ENCODE data around the gene SRP19. TPM values are rescaled to one million over a fixed set of nuclear protein-coding genes. Genes with fewer than 3 reads are reported as not detected.

Gene SRP19
- total and polyA plus RNA-seq, 11 donors, result 23.6 to 81.7 (median 28.4) TPM

- intact Hi-C loops (cut with DNase I), result no loop called here
- H3K27me3 ChIP-seq, result no peaks in the 10 kb centered on the region
Measured at GRCh38 chr5:112830378-112830777, 30.7 kb upstream of the SRP19 start.

GRCh38 chr5:112833971-112834370, 27.1 kb upstream of the SRP19 start:
- H3K36me3 ChIP-seq, result peaks cover 0 to 99% (median 59%) of the 10 kb centered on the region in 9 donors
- WGBS, 4 donors, result 96 to 97% (median 97%) methylated on average over 13 of the region's 13 CpGs
- no peak for TF ChIP-seq CTCF (IDR thresholded peaks at IDR 0.05)
- TF ChIP-seq POLR2A (IDR thresholded peaks at IDR 0.05), result no peak
- H3K4me3 ChIP-seq, result no peak overlapping the region
- no peaks in the 10 kb centered on the region for H3K9me3 ChIP-seq
- H3K27me3 ChIP-seq, result no peaks in the 10 kb centered on the region
- no peaks in the 10 kb centered on the region for H3K4me1 ChIP-seq
- ATAC-seq (no peak), DNase-seq (no peak)
- intact Hi-C loops (cut with DNase I), result no loop called here
- no peak overlapping the region for H3K27ac ChIP-seq

More at GRCh38 chr5:112830378-112830777, 30.7 kb upstream of the SRP19 start:
- ATAC-seq, result no peak
- WGBS, 4 donors, result 95 to 98% (median 96%) methylated on average over 2 of the region's 2 CpGs
- no peak for DNase-seq
- Histone ChIP-seq H3K4me1 (no peaks in the 10 kb centered on the region), H3K27ac (no peak overlapping the region), H3K9me3 (no peaks in the 10 kb centered on the region), H3K4me3 (no peak overlapping the region), H3K36me3 (peaks cover 0 to 100% (median 70%) of the 10 kb centered on the region in 9 donors)
- TF ChIP-seq CTCF (IDR thresholded peaks at IDR 0.05) (no peak), POLR2A (IDR thresholded peaks at IDR 0.05) (no peak)

GRCh38 chr5:112844489-112844888, 16.6 kb upstream of the SRP19 start:
- no peak for ATAC-seq
- H3K4me3 ChIP-seq, result no peak overlapping the region
- H3K36me3 ChIP-seq, result peaks cover 0 to 15% (median 5%) of the 10 kb centered on the region in 9 donors
- no peak for DNase-seq
- WGBS, 4 donors, result 84 to 99% (median 91%) methylated on average over 1 of the region's 1 CpG
- no peaks in the 10 kb centered on the region for H3K27me3 ChIP-seq
- intact Hi-C loops (cut with DNase I), result loop anchor here in 2 of 10 donors (10.0 kb wide), 2 partner anchors 280 to 290 kb away; no protein-coding TSS in a partner anchor
- H3K4me1 ChIP-seq, result peaks cover 0 to 15% (median 0%) of the 10 kb centered on the region in 12 donors
- H3K9me3 ChIP-seq, result no peaks in the 10 kb centered on the region
- no peak overlapping the region for H3K27ac ChIP-seq
- TF ChIP-seq POLR2A (IDR thresholded peaks at IDR 0.05) (no peak), CTCF (IDR thresholded peaks at IDR 0.05) (no peak)

GRCh38 chr5:112846556-112846955, 14.5 kb upstream of the SRP19 start:
- Histone ChIP-seq H3K9me3 (no peaks in the 10 kb centered on the region), H3K36me3 (no peaks in the 10 kb centered on the region), H3K4me1 (peaks cover 0 to 15% (median 0%) of the 10 kb centered on the region in 12 donors), H3K4me3 (no peak overlapping the region), H3K27ac (no peak overlapping the region), H3K27me3 (no peaks in the 10 kb centered on the region)
- TF ChIP-seq POLR2A (IDR thresholded peaks at IDR 0.05) (no peak), CTCF (IDR thresholded peaks at IDR 0.05) (no peak)
- intact Hi-C loops (cut with DNase I), result loop anchor here in 5 of 10 donors (5.0 to 10.0 kb wide), 3 partner anchors 282 to 294 kb away; no protein-coding TSS in a partner anchor
- ATAC-seq (peak in 1 of 4 donors; percentile 31), DNase-seq (no peak)
- WGBS, 4 donors, result 72 to 84% (median 83%) methylated on average over 5 of the region's 5 CpGs

Data from heart left ventricle (tissue), 16 donors.